GM03348 (cell line): ENCODE results near the gene CCDC154.
"Not testable (repeated sequence)": the region's sequence is repeated elsewhere in the genome, so short reads cannot be mapped to it uniquely, and the experiment has no call there.

ENCODE experiments used
- DNase-seq: peaks from one replicate; pipeline ENCODE4 v3.0.0; 2012; ENCODE audit warnings: low spot score

The CCDC154 gene

GRCh38 chr16:1472974-1473373 lies 28.6 kb upstream of the CCDC154 start:
- DNase-seq: no peak

DNA sequence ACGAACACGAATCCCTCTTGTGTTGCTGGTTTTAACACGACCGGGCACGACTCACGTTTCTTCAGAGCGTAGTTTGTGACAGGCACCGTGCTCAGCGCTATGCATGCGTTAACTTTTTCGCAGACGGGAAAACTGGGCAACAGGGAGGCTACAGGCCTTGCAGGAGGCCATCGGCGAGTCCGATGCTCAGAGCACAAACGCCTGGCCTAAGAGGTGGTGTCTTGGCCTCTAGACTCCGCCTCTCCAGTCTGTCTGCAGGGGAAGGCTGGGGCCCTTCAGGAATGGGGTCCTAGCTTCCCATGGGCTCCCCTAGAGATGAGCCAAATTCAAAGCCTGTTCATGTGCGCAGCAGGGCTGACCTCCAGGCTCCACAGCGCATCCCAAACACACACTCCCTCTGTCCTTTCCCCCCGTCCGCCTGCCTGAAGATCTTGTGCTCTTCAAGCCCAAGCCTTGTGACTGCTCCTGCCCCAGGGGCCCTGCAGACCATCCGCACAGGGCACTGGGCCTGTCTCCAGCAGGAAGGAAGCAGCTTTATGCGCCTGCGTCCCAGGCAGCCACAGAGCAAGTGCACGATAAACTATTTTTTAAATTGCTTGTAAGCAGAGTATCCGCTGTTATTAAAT lies 27.3 kb upstream of the CCDC154 start:
- DNase-seq: no peak

- no peak for DNase-seq
Measured at GRCh38 chr16:1470481-1471251, 26.3 kb upstream of the CCDC154 start.

DNA sequence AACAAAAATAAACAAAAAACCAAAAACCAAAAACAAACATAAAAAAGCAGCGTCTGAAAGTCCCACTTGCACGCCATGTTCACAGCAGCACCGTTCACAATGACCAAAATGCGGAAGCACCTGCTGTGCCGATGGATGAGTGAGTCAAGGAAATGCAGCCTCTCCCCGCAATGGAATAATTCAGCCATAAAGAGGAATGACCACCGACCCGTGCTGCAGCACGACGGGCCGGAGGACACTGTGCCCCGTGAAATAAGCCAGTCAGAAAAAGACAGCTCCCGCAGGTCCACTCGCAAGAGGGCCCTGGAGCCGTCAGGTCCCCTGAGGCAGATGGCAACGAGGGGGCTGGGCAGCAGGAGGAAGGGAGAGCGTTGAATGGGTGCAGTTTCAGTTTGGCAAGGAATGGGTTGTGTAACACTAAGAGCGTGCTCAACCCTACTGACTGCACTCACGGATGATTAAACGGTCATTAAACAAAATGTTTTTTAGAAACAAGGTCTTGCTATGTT lies 25.4 kb upstream of the CCDC154 start:
- no peak for DNase-seq

GRCh38 chr16:1469141-1469540 lies 24.8 kb upstream of the CCDC154 start:
- DNase-seq: not testable (repeated sequence)

GRCh38 chr16:1468426-1468810 lies 24.1 kb upstream of the CCDC154 start:
- no peak for DNase-seq

DNA sequence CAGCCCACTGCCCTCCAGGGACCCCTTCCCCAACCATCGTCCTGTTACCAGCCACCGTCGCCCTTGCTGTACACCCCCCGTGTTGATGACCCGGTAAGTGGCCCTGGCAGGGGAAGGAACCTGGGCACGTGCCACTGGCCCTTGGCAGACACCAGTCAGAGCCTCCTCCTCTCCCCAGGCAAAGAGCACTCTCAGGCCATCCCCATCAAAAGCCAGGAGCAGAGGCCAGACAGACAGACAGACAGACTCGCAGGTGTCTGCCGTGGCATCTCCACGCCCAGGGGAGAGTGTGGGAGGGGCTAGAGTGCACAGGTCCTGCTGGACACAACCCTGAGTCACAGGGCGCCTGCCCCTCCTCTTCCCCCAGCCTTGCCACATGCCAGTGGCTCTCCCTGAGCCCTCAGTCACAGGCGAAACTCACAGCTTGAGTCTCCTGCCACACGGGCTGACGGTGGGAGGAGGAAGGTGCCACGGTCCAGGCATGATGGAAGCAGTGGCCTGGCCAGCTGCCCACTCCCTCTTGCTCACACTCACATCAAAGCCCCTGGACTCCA lies 22.7 kb upstream of the CCDC154 start:
- DNase-seq: no peak

- no peak for DNase-seq
Measured at GRCh38 chr16:1466054-1466453, 21.7 kb upstream of the CCDC154 start.

DNA sequence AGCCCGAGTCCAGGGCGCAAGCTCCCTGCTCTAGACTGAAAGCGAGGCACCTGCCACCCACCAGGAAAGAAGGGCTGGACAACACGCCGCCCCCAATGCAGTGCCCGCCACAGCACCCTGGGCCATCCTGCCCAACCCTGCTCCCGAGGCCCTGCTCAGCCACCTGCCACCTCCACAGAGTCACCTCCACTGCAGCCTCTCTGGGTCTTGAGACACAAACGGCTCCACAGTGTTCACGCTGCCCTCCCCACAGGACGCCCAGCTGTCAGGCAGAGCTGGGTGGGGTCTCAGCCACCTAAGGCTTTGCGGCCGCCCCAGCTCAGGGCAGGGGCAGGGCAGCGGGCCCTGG lies 21.2 kb upstream of the CCDC154 start:
- DNase-seq: no peak

DNA sequence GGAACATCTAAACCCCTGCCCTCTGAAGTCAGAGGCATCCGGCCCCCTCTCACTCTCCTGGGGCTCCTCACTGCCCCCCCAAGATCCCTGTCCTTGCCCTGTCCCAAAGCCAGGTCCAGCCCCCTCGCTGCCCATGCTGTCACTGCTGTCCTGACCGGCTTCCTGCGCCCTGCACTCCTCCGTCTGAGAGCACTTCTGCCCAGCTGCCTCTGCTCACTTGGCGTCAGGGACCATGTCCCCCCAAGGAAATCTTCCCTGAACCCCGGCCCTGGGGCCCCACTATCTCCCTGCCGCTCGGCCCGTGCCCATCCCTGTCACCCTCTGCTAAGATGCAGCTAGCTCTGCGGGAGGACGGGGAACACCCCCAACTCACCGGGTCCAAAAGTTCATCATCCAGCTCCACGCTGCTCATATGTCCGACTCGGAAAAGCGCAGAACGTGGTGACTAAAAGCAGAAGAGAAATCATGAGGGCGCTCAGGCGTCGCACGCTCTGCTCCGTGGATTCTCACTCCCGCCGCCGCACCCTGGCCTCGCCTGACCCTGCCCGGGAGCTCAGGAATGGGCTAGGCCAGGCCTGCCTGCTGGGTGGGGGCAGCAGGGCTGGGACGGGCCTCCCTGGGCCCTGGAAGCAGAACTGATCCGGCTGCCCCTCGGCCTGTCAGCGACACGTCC lies 20.7 kb upstream of the CCDC154 start:
- no peak for DNase-seq

DNA sequence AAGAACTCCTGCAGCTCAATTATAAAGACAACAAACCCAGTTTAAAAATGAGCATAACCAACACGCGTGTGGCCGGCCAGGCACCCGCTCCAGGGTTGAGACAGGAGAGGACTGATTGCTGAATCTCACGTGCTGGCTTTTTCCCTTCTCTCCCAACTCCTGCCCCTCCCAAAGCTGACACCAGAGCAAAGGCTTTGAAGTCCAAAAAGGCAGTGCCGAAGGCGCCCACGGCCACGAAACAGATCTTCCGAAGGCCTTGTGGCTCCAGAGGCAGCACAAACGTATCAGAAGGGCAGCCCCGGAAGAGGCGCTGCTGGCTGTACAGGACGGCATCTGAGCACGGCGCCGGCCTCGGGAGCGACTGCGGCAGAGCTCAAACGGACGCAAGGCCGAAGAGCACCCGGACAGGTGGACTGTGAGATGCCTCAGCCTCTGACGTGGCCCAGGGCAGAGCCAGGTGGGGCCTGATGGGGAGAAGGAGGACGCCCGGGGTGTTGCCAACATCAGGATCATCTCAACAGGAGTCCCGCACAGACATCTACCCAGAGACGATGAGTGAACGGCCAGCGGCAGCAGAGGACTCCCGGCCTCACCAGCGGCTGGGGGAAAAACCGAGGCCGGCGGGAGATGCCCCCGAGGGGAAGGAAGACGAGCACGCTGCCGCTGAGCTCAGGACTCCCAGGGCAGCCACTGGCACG lies 20.0 kb upstream of the CCDC154 start:
- DNase-seq: no peak

GRCh38 chr16:1461146-1461545 lies 16.8 kb upstream of the CCDC154 start:
- DNase-seq: no peak

DNA sequence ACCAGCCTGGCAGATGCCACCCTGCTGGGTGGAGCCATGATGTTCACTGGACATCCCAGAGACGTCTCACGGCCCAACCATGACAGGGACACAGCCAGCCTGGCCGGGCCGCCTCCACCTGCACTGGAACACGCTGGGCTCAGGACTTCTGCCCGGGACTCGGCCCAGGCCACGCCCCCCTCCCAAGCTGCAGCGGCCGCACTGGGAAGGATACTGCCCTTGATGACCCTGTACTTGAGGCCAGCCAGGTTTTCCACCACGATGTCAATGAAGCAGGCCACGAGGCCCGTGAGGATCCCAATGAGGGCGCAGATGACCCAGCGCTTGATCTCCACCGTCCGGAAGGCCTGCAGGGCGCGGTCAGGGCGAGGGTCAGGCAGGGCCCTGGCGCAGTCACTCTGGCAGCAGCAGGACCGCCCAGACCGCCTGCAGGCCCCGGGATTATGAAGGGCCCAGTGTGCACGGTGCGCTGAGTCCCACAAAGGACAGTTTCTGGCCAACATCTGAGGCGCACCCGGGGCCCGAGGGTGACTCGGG lies 16.3 kb upstream of the CCDC154 start:
- no peak for DNase-seq

- DNase-seq: no peak
Measured at GRCh38 chr16:1459967-1460366, 15.6 kb upstream of the CCDC154 start.

DNA sequence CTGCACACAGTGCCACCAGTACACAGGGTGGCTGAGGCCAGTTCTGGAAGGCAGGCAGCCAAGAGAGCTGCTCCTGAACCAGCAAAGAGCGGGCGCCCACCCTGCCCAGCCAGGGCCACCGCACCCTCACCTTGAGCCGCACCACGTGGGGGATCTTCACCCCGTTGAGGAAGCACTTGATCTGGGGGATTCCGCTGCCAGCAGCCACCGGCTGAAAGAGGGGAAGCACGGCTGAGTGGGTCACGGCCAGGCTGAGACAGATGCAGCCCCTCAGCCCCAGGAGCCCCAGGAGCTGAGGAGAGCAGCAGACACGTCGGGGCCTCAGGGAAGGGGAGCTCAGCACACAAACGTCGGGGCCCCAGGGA lies 14.6 kb upstream of the CCDC154 start:
- DNase-seq: no peak

- no peak for DNase-seq
Measured at GRCh38 chr16:1458336-1458976, 14.1 kb upstream of the CCDC154 start.

DNA sequence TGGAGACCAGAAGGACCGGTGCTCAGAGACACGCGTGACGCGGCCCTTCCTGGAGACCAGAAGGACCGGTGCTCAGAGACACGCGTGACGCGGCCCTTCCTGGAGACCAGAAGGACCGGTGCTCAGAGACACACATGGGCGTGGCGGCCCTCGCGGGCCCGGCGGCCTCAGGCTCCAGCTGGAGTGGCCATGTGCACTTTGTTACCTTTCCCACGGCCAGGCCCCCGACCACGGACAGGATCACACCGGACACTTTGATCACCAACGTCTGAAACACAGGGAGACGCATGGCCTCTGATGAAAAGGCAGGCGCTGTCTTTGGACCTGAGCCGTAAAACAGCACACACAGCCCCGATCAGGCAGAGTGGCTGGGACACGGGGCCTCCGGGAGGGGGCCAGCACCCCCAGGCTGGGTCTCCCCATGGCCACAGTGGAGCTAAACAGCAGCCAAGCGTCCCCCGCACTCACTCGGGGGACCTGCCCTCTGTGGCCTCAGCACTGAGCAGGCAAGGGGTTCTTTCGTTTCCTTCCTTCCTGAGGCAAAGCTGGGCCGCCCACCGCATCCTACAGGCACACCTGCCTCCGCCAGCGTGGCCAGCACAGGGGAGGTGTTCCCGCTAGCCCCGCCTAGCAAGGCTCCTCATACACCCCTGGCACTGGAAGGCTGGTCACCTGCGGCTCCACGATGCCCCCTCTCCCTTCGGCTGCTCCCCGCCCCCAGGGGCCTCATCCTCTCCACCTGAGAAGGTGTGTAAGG lies 13.3 kb upstream of the CCDC154 start:
- DNase-seq: no peak

DNA sequence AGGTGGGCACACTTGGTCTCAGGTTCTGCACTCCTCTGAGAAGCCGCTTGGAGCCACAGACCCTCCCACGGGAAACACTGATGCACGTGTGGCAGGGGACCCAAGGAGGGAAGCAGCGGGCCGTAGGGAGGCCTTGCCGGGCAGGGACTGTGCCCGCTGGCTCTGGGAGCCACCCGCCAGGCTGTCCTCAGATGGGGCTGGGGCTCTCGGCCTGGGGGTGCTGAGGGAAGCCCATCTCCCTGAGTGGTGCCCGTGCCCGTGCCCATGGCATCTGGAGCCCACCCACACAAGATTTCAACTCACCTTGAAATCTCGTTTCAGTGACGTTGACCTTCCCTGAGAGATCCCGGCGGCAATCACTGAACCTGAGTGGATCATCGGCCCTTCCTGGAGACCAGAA lies 12.6 kb upstream of the CCDC154 start:
- no peak for DNase-seq

GRCh38 chr16:1455190-1456171 lies 11.1 kb upstream of the CCDC154 start:
- DNase-seq: no peak

DNA sequence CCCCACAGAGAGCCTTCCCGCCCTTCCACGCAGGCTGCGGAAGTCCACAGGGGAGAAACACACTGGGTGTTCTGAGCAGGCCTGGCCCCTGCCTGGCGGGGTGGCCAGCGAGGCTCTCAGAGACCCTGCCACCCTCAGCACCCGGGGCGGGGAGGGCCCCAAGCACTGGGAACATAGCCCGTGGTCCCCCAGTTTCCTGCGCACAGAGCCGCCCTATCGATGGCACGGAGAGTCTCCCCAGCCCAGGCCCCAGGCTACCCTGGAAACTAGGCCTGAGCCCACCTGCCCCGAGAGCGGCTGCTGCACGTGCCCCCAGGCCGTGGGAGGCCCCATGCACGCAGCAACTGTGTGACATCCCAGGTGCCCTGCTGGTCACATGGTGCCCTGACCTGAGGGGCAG lies 10.2 kb upstream of the CCDC154 start:
- no peak for DNase-seq
